DMS 273 treated with DMSO at 0.1 percent for 48 hours (cell line): ENCODE data around the gene NBPF1.
"Not testable (repeated sequence)": the region's sequence is repeated elsewhere in the genome, so short reads cannot be mapped to it uniquely, and the experiment has no call there.

Experiments
- DNase-seq: peaks from one replicate; lab custom pipeline; 2025; lab: John Stamatoyannopoulos, UW

NBPF1 gene

GRCh38 chr1:16605532-16606505 is 7.5 kb downstream of the NBPF1 start:
- no peak for DNase-seq

DNA sequence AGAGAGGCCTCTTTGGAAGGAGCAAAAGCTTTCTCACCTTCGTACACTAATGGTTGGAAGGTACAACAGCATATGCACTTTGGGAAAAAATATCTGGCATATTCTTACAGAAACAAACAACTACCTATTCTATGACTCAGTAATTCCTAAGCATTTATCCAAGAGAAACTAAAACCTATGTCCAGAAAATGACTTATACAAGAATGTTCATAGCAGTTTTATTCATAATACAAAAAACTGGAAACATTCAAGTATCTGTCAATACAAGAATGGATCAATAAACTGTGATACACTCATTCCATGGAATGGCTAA is 8.2 kb downstream of the NBPF1 start:
- no peak for DNase-seq

DNA sequence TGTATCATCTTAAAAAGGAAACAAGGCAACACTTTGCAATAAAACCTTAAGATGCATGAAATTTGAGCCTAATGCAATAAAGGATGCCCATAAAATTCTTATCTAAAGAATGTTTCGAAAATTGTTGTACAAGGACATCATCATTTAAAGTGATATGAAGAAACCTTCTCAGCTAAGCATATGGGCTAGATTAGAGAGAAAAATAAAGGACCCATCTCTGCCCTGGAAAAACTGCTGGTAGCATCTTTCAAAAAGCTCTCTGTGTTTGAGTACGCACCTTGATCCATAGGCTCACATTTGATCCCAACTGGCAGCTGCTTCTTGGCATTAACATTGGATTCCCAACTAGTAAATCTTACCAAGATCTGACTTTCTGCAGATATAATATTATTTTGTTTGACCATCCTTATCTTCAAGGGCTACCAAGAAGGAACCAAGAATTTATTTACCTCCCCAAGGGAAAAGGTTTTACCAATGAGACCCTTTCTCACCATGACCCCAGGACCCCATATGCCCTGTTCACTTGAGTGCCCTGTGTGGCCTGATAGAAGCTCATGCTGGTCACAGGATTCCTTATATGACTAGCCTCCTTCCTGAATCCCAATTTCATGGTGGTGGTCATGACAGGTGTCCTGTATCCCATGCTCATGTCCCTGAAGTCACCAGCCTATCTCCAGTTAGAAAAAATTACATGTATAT is 8.7 kb downstream of the NBPF1 start:
- DNase-seq, result not testable (repeated sequence)

- DNase-seq, result not testable (repeated sequence)
Observed at GRCh38 chr1:16603623-16604022, 9.7 kb downstream of the NBPF1 start.

GRCh38 chr1:16602336-16603011 is 10.9 kb downstream of the NBPF1 start:
- not testable (repeated sequence) for DNase-seq

DNA sequence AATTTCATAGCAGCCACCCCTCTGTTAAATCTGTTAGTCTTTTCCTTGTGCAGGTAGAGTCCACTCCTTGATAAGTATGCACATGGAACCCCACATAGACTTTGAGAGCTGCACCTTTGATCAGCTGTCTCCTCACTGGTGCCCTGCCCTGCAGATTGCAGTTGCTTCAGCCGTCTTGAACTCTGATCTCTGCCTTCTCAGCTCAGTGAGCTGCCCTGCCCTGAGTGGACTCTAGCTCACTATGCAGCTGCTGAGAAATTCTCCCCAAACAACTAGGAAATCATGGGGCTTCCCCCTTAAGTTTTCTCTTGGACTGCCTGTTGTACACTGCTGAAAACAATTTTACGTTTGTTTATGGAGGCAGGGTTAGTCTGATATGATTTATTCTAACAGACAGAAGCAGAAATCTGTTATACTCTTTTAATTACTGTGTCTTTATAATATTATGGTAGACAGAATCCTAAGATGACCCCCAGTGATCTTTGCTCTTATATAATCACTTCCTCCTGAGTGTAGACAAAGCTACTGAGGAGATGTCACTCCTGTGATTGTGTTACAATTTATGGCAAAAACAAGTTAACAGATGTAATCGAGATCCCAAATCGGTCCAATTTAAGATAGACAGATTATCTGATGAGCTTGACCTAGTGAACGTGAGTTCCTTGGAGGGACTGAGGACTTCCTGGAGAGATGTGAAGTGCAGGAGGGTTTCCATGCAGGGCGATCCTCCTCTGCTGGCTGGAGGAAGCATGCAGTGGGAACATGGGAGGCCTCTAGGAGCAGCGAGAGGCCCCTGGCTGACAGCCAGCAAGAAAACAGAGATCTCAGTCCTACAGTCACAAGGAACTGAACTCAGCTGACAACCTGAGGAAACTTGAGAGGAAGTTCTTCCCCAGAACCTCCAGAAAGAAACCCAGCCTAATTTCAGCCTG is 12.2 kb downstream of the NBPF1 start:
- DNase-seq, result not testable (repeated sequence)

DNA sequence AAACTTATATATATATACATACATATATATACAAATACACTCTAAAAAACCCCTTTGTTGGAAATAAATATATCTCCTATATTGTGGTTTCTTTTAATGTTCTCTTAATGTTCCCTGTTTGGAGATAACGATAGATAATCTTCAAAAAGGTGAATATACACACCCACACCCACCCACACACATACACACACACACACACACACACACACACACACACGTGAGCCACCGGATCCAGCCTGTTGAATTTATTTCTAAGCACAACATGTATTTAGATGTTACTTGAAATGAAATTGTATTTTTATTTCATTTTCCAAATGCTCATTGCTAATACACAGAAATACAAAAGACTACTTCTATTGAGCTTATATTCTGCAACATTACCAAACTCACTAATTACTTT is 14.0 kb downstream of the NBPF1 start:
- DNase-seq, result not testable (repeated sequence)

DNA sequence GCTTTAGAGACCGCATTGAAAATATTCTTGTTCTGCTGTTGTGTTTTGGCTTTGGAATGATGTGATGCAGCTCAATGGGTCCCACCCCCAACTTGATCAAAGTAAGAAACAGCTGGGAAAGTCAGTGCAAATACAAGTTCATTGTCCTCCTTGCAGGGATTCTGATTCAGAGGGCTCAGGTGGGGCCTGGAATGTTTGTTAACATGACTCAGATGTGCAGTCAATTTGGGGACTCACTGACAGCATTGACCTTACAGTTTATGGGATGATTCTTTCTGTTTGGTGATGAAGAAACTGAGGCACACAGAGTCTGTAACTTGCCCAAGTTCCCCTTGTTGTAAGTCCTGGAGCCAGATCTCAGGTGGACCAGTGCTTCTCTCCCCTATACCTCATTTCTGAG is 18.1 kb downstream of the NBPF1 start:
- not testable (repeated sequence) for DNase-seq

GRCh38 chr1:16591845-16592244 is 21.5 kb downstream of the NBPF1 start:
- not testable (repeated sequence) for DNase-seq

DNA sequence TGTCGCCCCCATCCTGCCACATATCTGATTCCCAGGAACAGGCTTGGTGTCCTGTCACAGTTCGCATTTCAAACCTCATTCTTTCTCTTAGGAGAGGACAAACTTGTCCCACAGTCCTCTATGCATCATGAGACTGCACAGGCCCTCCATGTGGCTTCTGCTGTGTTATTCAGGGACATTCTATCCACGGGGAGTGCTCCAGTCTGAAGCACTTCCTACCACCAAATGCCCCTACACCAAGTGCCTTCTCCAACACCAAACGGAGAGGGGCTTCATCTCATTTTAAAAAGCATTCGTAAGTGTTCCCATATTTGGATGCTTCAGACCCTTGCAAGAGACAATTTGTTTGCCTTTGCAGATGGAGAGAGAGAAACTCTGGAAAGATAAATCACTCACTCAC is 25.3 kb downstream of the NBPF1 start:
- DNase-seq, result not testable (repeated sequence)

GRCh38 chr1:16587639-16588038 is 25.7 kb downstream of the NBPF1 start:
- DNase-seq, result not testable (repeated sequence)

- not testable (repeated sequence) for DNase-seq
Observed at GRCh38 chr1:16565324-16565723, 48.0 kb downstream of the NBPF1 start.

DNA sequence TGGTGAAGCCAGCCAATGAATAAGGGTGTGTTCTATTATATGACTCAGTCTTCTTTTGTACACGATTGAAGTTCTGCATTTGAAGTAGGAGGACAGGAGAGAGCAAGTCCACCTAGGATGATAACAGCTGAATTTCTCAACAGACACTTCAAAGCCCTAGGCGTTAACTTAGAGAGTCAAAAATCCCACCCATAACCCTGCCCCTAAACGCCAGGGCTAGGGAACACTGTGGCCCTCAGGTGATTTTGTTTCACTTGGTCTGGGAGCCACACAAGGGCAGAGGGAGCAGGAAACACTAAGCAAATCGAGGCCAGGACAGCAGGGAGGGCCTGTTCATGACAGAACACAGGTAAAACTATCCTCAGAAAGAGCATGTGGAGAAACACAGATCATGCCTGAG is 52.3 kb downstream of the NBPF1 start:
- DNase-seq, result not testable (repeated sequence)

GRCh38 chr1:16560498-16560897 is 52.9 kb downstream of the NBPF1 start:
- DNase-seq, result not testable (repeated sequence)

DNA sequence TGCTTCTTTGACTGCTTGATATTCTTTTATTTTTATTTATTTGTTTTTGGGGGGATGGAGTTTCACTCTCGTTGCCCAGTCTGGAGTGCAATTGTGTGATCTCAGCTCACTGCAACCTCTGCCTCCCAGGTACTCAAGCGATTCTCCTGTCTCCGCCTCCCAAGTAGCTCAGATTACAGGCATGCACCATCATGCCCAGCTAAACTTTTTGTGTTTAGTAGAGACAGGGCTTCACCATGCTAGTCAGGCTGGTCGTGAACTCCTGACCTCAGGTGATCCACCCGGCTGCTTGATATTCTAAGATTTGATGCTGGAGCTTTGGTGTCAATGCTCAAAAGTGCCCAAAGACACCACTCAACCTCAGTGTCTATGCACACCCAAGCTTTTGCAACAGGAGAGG is 53.7 kb downstream of the NBPF1 start:
- DNase-seq, result not testable (repeated sequence)

GRCh38 chr1:16557034-16557433 is 56.3 kb downstream of the NBPF1 start:
- DNase-seq, result not testable (repeated sequence)

DNA sequence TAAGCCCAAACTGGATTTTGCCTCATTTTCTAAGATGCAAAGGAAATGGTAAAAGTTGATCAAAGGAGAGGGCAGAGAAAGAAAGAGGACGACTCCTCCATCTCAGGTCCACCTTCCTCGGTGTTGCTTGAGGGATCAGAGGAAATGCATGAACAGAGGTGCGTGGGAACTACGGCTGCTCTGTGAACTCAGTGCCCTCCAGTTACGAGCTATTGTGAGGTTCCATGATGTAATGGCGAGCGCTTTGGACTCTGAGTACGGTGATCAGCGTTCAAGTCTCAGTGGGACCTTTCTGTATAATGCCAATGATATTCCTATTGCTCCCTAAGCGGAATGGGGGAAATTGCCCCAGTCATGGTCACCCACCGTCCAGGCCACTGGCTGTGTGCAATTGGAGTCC is 60.1 kb downstream of the NBPF1 start:
- DNase-seq, result not testable (repeated sequence)

DNA sequence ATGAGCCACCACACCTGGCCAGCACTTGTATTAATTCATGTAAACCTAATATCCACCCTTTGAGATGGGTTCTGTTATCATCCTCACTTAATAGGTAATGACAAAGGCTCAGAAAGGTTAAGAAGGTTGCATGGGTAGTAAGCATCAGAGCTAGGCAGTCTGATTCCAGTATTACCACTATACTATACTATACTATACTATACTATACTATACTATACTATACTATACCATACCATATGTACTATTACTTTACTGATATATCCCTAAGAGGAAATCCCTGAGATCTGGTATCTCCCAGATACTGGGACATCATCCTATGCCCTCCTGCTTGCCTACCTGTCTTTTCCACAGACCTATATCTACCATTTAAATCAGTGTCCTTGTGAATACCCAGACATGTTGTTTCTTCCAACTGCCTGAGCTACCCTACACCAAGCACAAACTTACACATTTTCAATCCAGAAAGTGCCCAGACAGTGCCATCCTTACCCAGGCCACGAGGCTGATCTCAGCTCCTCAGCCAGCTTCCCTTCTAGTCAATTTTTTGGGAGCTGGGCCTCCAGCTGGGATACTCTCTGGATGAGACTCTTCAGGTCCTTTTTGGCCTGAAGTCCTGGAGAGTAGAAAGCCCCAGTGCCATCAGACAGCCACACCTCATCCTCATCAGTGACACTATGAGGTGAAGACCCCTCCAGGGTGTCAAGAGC is 63.0 kb downstream of the NBPF1 start:
- DNase-seq, result not testable (repeated sequence)

DNA sequence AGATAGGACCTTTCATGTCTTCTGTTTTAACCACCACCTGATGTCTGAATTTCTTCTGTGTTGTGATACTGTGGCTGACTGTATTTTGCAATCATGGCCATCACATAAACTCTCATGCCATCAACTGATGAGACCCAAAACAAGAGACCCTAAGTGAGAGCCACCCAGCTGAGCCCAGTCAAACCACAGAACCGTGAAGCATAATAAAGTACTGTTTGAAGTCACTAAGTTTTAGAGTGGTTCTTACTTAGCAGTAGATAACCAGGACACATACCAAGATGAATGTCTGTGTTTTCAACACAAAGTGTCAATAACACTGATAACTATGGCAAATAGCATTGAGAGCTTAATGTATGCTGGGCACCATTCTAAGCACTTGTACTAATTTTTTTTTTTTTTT is 63.8 kb downstream of the NBPF1 start:
- not testable (repeated sequence) for DNase-seq

GRCh38 chr1:16547502-16548241 is 65.7 kb downstream of the NBPF1 start:
- DNase-seq, result not testable (repeated sequence)
